ENCODE measurements around the gene SLFNL1.

SLFNL1 gene

DNA sequence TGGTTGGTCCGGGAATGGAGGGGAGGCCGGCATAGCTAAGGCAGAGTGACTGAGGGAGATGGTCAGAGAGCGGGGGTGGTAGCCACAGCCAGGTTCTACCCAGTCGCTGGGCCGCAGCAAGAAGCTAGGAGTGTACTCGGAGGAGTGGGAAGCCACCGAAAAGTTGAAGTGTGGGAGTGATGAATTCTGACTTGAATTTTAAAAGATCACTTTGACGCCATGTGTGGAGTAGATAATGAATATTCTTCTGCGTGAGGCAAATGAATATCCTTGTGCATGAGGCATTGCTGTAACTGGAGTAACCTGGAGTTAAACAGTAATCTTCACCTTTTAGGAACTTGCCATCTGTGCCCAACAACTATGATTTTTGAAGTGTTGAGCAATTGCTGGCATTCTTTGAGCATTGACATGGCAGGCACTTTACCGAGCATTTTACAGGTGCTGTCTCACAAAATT lies 35.2 kb downstream of the SLFNL1 start:
- TF ChIP-seq, protein P1, sequence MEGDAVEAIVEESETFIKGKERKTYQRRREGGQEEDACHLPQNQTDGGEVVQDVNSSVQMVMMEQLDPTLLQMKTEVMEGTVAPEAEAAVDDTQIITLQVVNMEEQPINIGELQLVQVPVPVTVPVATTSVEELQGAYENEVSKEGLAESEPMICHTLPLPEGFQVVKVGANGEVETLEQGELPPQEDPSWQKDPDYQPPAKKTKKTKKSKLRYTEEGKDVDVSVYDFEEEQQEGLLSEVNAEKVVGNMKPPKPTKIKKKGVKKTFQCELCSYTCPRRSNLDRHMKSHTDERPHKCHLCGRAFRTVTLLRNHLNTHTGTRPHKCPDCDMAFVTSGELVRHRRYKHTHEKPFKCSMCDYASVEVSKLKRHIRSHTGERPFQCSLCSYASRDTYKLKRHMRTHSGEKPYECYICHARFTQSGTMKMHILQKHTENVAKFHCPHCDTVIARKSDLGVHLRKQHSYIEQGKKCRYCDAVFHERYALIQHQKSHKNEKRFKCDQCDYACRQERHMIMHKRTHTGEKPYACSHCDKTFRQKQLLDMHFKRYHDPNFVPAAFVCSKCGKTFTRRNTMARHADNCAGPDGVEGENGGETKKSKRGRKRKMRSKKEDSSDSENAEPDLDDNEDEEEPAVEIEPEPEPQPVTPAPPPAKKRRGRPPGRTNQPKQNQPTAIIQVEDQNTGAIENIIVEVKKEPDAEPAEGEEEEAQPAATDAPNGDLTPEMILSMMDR (IDR thresholded peaks at IDR 0.05; ENCODE audit: control insufficient read depth, insufficient read depth, low read depth, low read length, missing control alignments): no peak
- no peak overlapping the region for H3K4me3 ChIP-seq (ENCODE audit: control insufficient read depth, low read depth, low read length)
- no peak for DNase-seq (ENCODE audit: low read depth)

DNA sequence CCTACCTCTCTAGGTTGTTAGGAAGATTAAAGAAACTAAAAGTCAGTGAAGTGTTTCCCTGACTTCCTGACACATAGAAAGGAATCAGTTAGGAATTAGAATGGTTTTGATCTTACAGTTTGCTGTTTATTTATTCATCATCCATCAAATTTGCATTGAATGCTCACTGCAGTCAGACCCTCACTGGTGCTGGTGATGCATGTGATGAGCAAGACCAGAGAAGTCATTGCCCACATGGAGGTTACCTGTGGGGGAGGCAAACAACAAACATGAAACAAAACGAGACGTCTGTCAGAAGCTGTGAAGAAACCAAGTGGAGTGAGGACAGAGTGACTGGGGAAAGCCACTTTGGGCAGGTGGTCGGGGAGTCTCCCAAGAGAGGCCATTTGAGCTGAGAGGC lies 35.6 kb downstream of the SLFNL1 start:
- TF ChIP-seq, protein P1 (IDR thresholded peaks at IDR 0.05; ENCODE audit: control insufficient read depth, insufficient read depth, low read depth, low read length, missing control alignments): no peak
- no peak overlapping the region for H3K4me3 ChIP-seq (ENCODE audit: control insufficient read depth, low read depth, low read length)
- DNase-seq (ENCODE audit: low read depth): no peak

DNA sequence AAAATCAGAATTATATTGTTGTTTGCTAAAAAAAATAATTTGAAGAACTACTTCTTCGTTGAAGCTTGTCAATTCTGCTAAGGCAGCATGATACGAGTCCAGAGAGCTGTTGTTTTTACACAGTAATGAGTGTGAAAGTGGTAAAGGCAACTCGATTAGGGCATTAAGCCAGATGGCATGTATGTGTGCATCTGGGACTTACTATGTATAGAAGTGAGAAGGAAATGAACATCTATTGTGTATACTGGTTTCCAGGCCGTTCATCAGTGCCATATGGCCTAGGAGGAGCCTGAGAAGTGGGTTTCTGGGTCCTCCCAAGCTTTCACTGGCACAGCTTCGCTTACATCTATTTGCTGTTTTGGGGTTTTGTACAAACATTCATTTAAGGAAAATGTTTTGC lies 36.4 kb downstream of the SLFNL1 start:
- TF ChIP-seq, protein P1 (IDR thresholded peaks at IDR 0.05; ENCODE audit: control insufficient read depth, insufficient read depth, low read depth, low read length, missing control alignments): no peak
- DNase-seq (ENCODE audit: low read depth): no peak
- no peak overlapping the region for H3K4me3 ChIP-seq (ENCODE audit: control insufficient read depth, low read depth, low read length)

DNA sequence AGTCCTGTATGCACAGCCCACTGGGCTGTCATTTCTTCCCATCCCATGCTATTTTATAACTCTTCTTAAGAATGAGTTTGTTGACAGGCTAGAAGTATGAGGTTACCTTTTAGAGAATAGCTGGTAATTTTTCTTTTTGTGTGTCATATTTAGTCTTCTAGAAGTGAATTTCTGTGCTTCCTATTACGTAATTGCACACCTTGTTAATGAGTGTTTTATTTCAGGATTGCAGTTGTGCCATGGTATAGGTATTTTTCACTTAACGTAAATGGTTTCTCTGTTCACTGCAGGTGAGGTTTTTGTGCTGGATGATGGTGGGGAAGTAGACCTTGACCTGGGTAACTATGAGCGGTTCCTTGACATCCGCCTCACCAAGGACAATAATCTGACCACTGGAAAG lies 37.0 kb downstream of the SLFNL1 start:
- no peak overlapping the region for H3K4me3 ChIP-seq (ENCODE audit: control insufficient read depth, low read depth, low read length)
- TF ChIP-seq, protein P1 (IDR thresholded peaks at IDR 0.05; ENCODE audit: control insufficient read depth, insufficient read depth, low read depth, low read length, missing control alignments): no peak
- DNase-seq (ENCODE audit: low read depth): no peak

DNA sequence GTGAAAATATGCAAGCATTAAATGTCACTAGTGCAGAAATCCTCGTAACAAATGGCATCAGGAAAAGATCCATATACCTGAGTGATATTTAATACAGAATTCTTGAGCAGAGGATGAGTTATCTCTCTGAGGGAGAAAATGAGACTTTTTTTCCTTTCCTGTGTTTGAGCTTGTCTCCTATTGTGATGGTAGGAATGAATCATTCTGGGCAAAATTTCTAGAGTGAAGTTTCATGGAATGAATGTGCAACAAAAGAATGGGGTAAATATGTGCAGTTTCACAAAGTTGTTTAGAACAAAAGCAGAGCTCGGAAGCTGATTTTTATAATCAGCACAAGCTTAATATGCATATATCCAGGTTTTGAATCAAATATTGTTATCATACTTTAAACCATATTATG lies 37.5 kb downstream of the SLFNL1 start:
- H3K4me3 ChIP-seq (ENCODE audit: control insufficient read depth, low read depth, low read length): no peak overlapping the region
- TF ChIP-seq, protein P1 (IDR thresholded peaks at IDR 0.05; ENCODE audit: control insufficient read depth, insufficient read depth, low read depth, low read length, missing control alignments): no peak
- no peak for DNase-seq (ENCODE audit: low read depth)

DNA sequence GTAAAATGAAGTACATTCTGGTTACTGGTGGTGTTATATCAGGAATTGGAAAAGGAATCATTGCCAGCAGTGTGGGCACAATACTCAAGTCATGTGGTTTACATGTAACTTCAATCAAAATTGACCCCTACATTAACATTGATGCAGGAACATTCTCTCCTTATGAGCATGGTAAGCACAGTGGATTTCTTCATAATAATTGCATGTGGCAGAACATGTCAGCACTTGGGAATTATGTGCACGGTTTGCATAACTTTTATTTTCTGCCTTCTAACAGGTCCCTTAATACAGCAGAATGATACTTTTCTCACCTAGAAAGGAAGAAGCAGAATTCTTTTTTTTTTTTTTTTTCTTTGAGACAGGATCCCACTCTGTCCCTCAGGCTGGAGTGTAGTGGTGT lies 38.2 kb downstream of the SLFNL1 start:
- no peak overlapping the region for H3K4me3 ChIP-seq (ENCODE audit: control insufficient read depth, low read depth, low read length)
- TF ChIP-seq, protein P1 (IDR thresholded peaks at IDR 0.05; ENCODE audit: control insufficient read depth, insufficient read depth, low read depth, low read length, missing control alignments): no peak
- no peak for DNase-seq (ENCODE audit: low read depth)

DNA sequence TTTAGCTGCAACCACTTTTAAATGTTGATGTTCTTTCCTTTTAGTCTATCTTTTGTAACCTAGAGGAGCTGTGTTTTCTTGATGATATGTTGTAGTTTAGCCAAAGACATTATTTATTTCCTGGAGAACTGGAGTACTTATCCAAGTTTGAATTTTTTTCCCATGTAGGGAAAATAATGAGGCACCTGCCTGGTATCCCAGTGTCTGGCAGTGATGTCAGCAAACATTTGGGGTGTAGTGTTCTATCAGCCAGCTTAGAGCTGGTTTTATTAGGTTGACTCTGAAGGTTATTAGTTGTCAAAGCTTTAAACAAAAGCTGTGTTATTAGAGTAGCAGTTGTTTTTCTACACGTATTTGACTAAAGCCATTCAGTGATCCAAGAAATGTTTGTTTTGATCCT lies 38.8 kb downstream of the SLFNL1 start:
- TF ChIP-seq, protein P1 (IDR thresholded peaks at IDR 0.05; ENCODE audit: control insufficient read depth, insufficient read depth, low read depth, low read length, missing control alignments): no peak
- H3K4me3 ChIP-seq (ENCODE audit: control insufficient read depth, low read depth, low read length): no peak overlapping the region
- DNase-seq (ENCODE audit: low read depth): no peak

All from AG09309 (cell line).